ENCODE measurements around the gene OR4M2.
"Not testable (repeated sequence)": the region's sequence is repeated elsewhere in the genome, so short reads cannot be mapped to it uniquely, and the experiment has no call there.

OR4M2 gene

GRCh38 chr15:22080227-22080626 is at the start of gene OR4M2:
TSS of gene OR4M2 (plus strand) at chr15:22080527. CDS start at chr15:22080625, 98 bp downstream.
- DNase-seq: not testable (repeated sequence)

DNA sequence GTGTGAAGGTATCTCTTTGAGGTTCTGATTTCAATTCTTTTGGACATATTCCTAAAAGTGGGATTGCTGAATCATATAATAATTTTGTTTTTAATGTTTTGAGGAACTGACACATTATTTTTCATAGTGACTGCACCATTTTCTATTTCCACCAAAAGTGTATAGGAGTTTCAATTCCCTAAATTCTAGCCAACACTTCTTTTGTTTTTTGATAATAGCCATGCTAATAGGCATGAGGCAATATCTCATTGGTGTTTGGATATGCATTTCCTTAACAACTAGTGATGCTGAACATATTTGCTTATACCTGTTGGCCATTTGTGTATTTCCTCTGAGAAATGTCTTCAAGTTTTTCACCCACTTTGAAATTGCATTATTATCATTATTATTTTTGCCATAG is 11.1 kb upstream of the OR4M2 start:
- DNase-seq: not testable (repeated sequence)

- not testable (repeated sequence) for DNase-seq
Measured at GRCh38 chr15:22081386-22081785, 1.1 kb downstream of the OR4M2 start.

DNA sequence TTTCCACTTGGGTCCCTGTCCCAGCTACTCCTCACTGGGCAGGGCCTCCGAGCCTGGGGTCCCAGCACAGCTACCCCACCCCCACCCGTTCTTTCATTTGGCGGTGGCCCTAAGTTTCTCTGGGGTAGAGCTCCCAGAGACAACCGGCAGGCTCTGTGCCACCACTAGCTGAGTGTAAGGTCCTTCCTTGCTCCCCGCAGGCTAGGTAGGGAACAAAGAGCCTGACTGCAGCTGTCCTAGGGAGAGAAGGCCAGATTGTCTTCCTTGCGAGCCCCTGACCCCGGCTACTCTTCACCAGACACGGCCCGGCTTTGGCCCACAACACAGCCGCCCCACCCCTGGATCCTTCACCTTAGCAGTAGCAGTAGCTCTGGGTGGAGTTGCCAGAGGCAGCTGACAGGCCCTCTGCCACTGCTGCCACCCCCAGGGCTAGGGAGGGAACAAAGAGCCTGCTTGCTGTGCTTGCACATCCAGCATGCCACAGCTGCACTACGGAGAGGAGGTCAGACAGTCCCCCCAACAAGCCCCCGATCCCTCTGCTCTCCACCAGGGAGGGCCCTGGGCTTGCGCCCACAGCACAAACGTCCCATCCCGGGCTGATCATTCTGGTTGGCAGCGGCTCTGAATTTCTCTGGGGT is 18.4 kb downstream of the OR4M2 start:
- DNase-seq: not testable (repeated sequence)

DNA sequence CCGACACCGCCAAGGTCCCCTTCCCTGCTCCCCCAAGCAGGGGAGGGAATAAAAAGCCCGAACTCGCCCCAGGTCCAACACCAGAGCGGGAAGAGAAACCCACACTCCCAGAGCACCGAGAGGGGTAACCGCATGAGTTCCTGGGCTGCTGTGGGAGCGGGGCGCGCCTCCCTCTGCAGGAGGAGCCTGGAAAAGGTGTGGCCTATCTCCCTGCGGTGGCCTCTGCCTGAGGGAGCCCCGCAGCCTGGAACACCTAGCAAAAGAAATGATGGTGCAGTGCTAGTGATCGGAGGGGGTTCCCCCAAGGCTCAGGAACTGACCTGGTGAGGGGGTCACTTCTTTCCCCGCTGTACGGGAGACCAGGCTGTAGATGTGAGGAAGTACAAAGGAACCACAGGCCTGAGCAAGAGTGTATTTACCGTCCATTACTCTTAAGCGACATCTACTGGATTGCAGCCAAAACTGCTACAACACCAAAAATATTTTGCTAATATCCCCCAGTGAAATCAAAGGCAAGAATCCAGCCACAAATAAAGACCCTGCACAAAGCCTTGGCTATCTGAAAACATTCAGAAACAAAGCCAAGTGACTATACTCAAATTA is 19.1 kb downstream of the OR4M2 start:
- DNase-seq: not testable (repeated sequence)

DNA sequence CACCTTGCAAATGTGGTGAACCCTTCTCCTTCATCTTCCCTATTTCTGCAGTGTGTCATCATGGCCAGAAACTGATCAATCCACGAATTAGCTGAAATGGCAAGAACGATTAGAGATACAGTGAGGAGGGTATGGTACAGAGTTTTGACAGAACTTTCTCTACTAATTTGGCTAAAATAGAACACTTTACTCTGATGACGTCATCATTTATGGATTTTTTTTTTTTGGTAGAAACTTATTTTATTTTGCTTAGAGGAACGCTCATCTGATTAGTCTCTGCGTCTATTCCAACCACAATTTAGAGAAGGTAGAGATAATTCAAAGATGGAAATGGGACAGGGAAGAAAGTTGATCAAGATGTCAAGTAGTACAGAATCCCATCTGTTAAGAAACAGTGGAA is 41.7 kb downstream of the OR4M2 start:
- DNase-seq: not testable (repeated sequence)
